ENCODE results near the gene RAD51B. TPM values are rescaled to one million over a fixed set of nuclear protein-coding genes. Genes with fewer than 3 reads are reported as not detected.

Gene RAD51B
- total RNA-seq, 1 experiment from 2014 or later = 20.0 TPM

GRCh38 chr14:68305738-68306137 is 486.2 kb downstream of the RAD51B start:
- intact Hi-C loops (cut with micrococcal nuclease) = no loop called here
- H3K27ac ChIP-seq (ENCODE audit: low read depth, low read length) = no peak overlapping the region
- no peak overlapping the region for H3K4me3 ChIP-seq (replicated peaks in 1 of 2; ENCODE audit: low read depth in 1 of 2, low read length in 2 of 2)
- CTCF ChIA-PET = no interaction called here
- POLR2A ChIA-PET = interaction anchor here (0.6 to 0.7 kb wide), 2 partner anchors 22 to 55 kb away, joined by 3 read pairs; no protein-coding TSS in a partner anchor
- peaks cover 0 to 5% of the 10 kb centered on the region in 2 experiments; a peak in 1 of 4 replicates for H3K9me3 ChIP-seq (ENCODE audit: control insufficient read depth in 1 of 2, insufficient read depth in 1 of 2, low read depth in 1 of 2, low read length in 2 of 2)
- H3K4me1 ChIP-seq (ENCODE audit: control insufficient read depth in 1 of 2, insufficient read depth in 2 of 2, low read length in 2 of 2) = peaks cover 13 to 25% of the 10 kb centered on the region in 2 experiments; a peak in 3 of 4 replicates
- RAD21 ChIA-PET (ENCODE audit: low non-redundant PET in 1 of 2, low total read pairs in 2 of 2, uncharacterized antibody in 2 of 2, unreplicated experiment in 2 of 2) = no interaction called here
- no peaks in the 10 kb centered on the region for H3K9me2 ChIP-seq (ENCODE audit: insufficient read depth)
- no peak for ATAC-seq
- no peaks in the 10 kb centered on the region for H3K79me2 ChIP-seq (ENCODE audit: insufficient read depth, low read length)
- H2AFZ ChIP-seq (ENCODE audit: low read depth, low read length, poor library complexity, severe bottlenecking) = no peak overlapping the region
- no peak overlapping the region for H3K4me2 ChIP-seq (ENCODE audit: low read length)
- no peaks in the 10 kb centered on the region for H3K36me3 ChIP-seq (ENCODE audit: control insufficient read depth in 1 of 2, insufficient read depth in 2 of 2, low read length in 2 of 2)
- no peak overlapping the region for H3K9ac ChIP-seq (ENCODE audit: low read length)
- no peak for DNase-seq (ENCODE audit: low read depth, low spot score)
- no peak for TF ChIP-seq EGR1 (IDR thresholded peaks at IDR 0.05; ENCODE audit: low read depth)
- TF ChIP-seq EZH2phosphoT487 (IDR thresholded peaks at IDR 0.05; ENCODE audit: borderline replicate concordance) = no peak
- TF ChIP-seq FOSL1 (IDR thresholded peaks at IDR 0.05; ENCODE audit: low read depth) = no peak
- TF ChIP-seq YY1 (IDR thresholded peaks at IDR 0.05; ENCODE audit: extremely low read depth, insufficient replicate concordance, low read depth, low read length) = no peak
- no peak for TF ChIP-seq TCF7L2 (IDR thresholded peaks at IDR 0.05; ENCODE audit: borderline replicate concordance, extremely low read depth, insufficient read depth, insufficient read length)
- TF ChIP-seq ZBTB33 (IDR thresholded peaks at IDR 0.05; ENCODE audit: extremely low read depth, insufficient replicate concordance, low read length) = no peak
- no peak for TF ChIP-seq RAD21 (IDR thresholded peaks at IDR 0.05; ENCODE audit: low read depth)
- no peak for TF ChIP-seq SRF (IDR thresholded peaks at IDR 0.05; ENCODE audit: low read depth)
- no peak for TF ChIP-seq MAX (IDR thresholded peaks at IDR 0.05)
- TF ChIP-seq CEBPB (IDR thresholded peaks at IDR 0.05; ENCODE audit: low read depth) = no peak
- TF ChIP-seq SIN3A (IDR thresholded peaks at IDR 0.05; ENCODE audit: low read depth) = no peak
- TF ChIP-seq, protein P1, sequence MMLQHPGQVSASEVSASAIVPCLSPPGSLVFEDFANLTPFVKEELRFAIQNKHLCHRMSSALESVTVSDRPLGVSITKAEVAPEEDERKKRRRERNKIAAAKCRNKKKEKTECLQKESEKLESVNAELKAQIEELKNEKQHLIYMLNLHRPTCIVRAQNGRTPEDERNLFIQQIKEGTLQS (IDR thresholded peaks at IDR 0.05) = no peak
- TF ChIP-seq SP1 (IDR thresholded peaks at IDR 0.05; ENCODE audit: low read depth) = no peak
- no peaks in the 10 kb centered on the region for H4K20me1 ChIP-seq (ENCODE audit: insufficient read depth)
- no TSS peak for BruUV-seq (replicated peaks)
- no peaks in the 10 kb centered on the region for H3K27me3 ChIP-seq (ENCODE audit: insufficient read depth, low read length)

Data from HCT116 (cell line).